Measurements from ENCODE around the gene GLA. TPM values are rescaled to one million over a fixed set of nuclear protein-coding genes. Genes with fewer than 3 reads are reported as not detected.

GLA gene
- total RNA-seq, 1 experiment from 2014 or later = 115 TPM

GRCh38 chrX:101427954-101428353 is 20.2 kb upstream of the GLA start:
- no TSS peak for BruUV-seq (replicated peaks)
- H3K36me3 ChIP-seq (ENCODE audit: control insufficient read depth, insufficient read depth, low read length) = peaks cover 2% of the 10 kb centered on the region; the same call in 1 of the 2 replicates
- H3K27me3 ChIP-seq (ENCODE audit: control insufficient read depth, insufficient read depth, low read length) = no peaks in the 10 kb centered on the region
- no peak overlapping the region for H3K27ac ChIP-seq (ENCODE audit: low read length)
- CTCF ChIA-PET = no interaction called here
- no peak for DNase-seq (ENCODE audit: low read depth, low spot score)
- H3K4me3 ChIP-seq (ENCODE audit: low read depth in 2 of 2, low read length in 2 of 2) = no peak overlapping the region
- H3K4me1 ChIP-seq (ENCODE audit: control insufficient read depth, insufficient read depth, low read length) = no peaks in the 10 kb centered on the region
- no peak for ATAC-seq
- intact Hi-C loops (cut with micrococcal nuclease; ENCODE audit: unreplicated experiment) = no loop called here
- H3K9me3 ChIP-seq (ENCODE audit: control insufficient read depth, insufficient read depth, low read depth, low read length) = no peaks in the 10 kb centered on the region
- POLR2A ChIA-PET = interaction anchor here (0.5 kb wide), 1 partner anchor 9 kb away, joined by 3 read pairs; no protein-coding TSS in a partner anchor
- in situ Hi-C loops (cut with HindIII; ENCODE audit: low pct_unique_long_range_greater_than_20kb, low sequenced_read_pairs) = no loop called here
- TF ChIP-seq SIN3A (IDR thresholded peaks at IDR 0.05; ENCODE audit: borderline replicate concordance, insufficient read depth, low read depth, low read length) (no peak), TCF7L2 (IDR thresholded peaks at IDR 0.05; ENCODE audit: low read depth, low read length) (no peak), CTCF (IDR thresholded peaks at IDR 0.05) (no peak), POLR2AphosphoS5 (IDR thresholded peaks at IDR 0.05; ENCODE audit: low read depth, low read length) (no peak), REST (IDR thresholded peaks at IDR 0.05; ENCODE audit: insufficient read depth in 1 of 2, low read depth in 2 of 2, low read length in 1 of 2) (no peak)

- intact Hi-C loops (cut with micrococcal nuclease; ENCODE audit: unreplicated experiment) = loop anchor here (10.0 kb wide), 1 partner anchor 175 kb away; no protein-coding TSS in a partner anchor
- TF ChIP-seq POLR2AphosphoS5 (IDR thresholded peaks at IDR 0.05; ENCODE audit: low read depth, low read length) (no peak), REST (IDR thresholded peaks at IDR 0.05; ENCODE audit: insufficient read depth in 1 of 2, low read depth in 2 of 2, low read length in 1 of 2) (no peak), TCF7L2 (IDR thresholded peaks at IDR 0.05; ENCODE audit: low read depth, low read length) (no peak), SIN3A (IDR thresholded peaks at IDR 0.05; ENCODE audit: borderline replicate concordance, insufficient read depth, low read depth, low read length) (no peak), CTCF (IDR thresholded peaks at IDR 0.05) (no peak)
- Histone ChIP-seq H3K27ac (ENCODE audit: low read length) (no peak overlapping the region), H3K4me3 (ENCODE audit: low read depth in 2 of 2, low read length in 2 of 2) (no peak overlapping the region), H3K27me3 (ENCODE audit: control insufficient read depth, insufficient read depth, low read length) (no peaks in the 10 kb centered on the region), H3K9me3 (ENCODE audit: control insufficient read depth, insufficient read depth, low read depth, low read length) (no peaks in the 10 kb centered on the region), H3K4me1 (ENCODE audit: control insufficient read depth, insufficient read depth, low read length) (peaks cover 13% of the 10 kb centered on the region), H3K36me3 (ENCODE audit: control insufficient read depth, insufficient read depth, low read length) (peaks cover 2% of the 10 kb centered on the region; the same call in 1 of the 2 replicates)
- ATAC-seq (no peak), DNase-seq (ENCODE audit: low read depth, low spot score) (no peak)
- CTCF ChIA-PET = no interaction called here
- TSS peak; percentile 64 for BruUV-seq (replicated peaks)
- POLR2A ChIA-PET = no interaction called here
- in situ Hi-C loops (cut with HindIII; ENCODE audit: low pct_unique_long_range_greater_than_20kb, low sequenced_read_pairs) = no loop called here
These were observed 11.8 kb upstream of the GLA start for GRCh38 chrX:101419489-101419888.

Data from Panc1 (cell line).